ENCODE measurements around the gene USHBP1. TPM values are rescaled to one million over a fixed set of nuclear protein-coding genes. Genes with fewer than 3 reads are reported as not detected.

Gene USHBP1
- polyA plus RNA-seq, 1 donor from 2014 or later: 0.59 TPM

DNA sequence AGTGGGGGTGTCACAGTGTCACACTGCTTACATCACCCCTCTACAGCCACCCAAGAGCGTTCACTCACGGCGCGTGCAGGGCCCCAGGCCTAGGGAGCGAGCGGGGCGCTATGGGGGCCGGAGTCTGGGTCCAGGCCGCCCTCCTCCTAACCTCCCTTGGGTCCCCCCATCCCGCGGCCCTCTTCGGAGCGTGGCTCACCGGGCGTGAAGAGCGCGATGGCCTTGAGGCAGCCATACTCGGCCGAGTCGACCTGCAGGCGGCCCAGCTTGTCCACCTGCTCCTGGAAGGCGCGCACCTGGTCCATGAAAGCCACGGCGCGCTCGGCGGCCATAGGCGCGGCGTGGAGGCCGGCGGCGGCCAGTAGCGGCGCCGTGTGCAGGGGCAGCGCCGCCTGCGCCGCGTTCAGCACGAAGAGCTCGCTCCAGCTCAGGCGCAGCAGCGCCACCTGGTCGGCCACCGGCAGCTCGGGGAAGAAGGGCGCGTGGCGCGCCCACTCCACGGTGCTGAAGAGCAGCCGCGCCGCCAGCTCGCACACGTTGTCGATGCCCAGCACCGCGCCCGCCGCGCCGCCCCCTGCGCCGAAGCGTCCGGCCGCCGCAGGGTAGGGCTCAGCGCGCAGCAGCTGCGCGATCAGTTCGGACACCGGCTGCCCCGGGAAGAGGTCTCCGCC, 29.1 kb downstream of the USHBP1 start:
- Histone ChIP-seq H3K4me2 (ENCODE audit: low read length) (peak overlapping the region; percentile 39), H3K4me3 (ENCODE audit: low read length) (peak overlapping the region; percentile 68), H3K79me2 (replicated peaks; ENCODE audit: insufficient read depth, low read length) (peaks cover 3% of the 10 kb centered on the region), H3K9ac (ENCODE audit: low read length) (peak overlapping the region; percentile 65), H3K36me3 (ENCODE audit: insufficient read depth, low read length) (no peaks in the 10 kb centered on the region), H3K9me3 (ENCODE audit: low read length) (no peaks in the 10 kb centered on the region), H2AFZ (ENCODE audit: low read depth, low read length) (no peak overlapping the region), H3F3A (ENCODE audit: insufficient read depth, low read length, poor library complexity, severe bottlenecking) (no peaks in the 10 kb centered on the region), H3K9me2 (ENCODE audit: insufficient read depth, low read length) (no peaks in the 10 kb centered on the region), H3K27ac (ENCODE audit: low read length) (peak overlapping the region; percentile 45), H3K27me3 (ENCODE audit: insufficient read depth, low read depth, low read length) (no peaks in the 10 kb centered on the region), H4K20me1 (ENCODE audit: insufficient read depth) (no peaks in the 10 kb centered on the region)
- TF ChIP-seq EP300 (conservative IDR thresholded peaks at IDR 0.05; ENCODE audit: poor library complexity, severe bottlenecking): peak; percentile 11
- peak; percentile 90 for TF ChIP-seq MXI1 (conservative IDR thresholded peaks at IDR 0.05; ENCODE audit: poor library complexity, severe bottlenecking)
- no peak for TF ChIP-seq EZH2 (IDR thresholded peaks at IDR 0.05; ENCODE audit: borderline replicate concordance, insufficient read depth, low read length, poor library complexity, severe bottlenecking)
- TF ChIP-seq, protein P1, sequence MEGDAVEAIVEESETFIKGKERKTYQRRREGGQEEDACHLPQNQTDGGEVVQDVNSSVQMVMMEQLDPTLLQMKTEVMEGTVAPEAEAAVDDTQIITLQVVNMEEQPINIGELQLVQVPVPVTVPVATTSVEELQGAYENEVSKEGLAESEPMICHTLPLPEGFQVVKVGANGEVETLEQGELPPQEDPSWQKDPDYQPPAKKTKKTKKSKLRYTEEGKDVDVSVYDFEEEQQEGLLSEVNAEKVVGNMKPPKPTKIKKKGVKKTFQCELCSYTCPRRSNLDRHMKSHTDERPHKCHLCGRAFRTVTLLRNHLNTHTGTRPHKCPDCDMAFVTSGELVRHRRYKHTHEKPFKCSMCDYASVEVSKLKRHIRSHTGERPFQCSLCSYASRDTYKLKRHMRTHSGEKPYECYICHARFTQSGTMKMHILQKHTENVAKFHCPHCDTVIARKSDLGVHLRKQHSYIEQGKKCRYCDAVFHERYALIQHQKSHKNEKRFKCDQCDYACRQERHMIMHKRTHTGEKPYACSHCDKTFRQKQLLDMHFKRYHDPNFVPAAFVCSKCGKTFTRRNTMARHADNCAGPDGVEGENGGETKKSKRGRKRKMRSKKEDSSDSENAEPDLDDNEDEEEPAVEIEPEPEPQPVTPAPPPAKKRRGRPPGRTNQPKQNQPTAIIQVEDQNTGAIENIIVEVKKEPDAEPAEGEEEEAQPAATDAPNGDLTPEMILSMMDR (IDR thresholded peaks at IDR 0.05; ENCODE audit: poor library complexity, severe bottlenecking): peak; percentile 85
- peak; percentile 68 for TF ChIP-seq SMC3 (conservative IDR thresholded peaks at IDR 0.05; ENCODE audit: poor library complexity)
- TF ChIP-seq, protein P2, sequence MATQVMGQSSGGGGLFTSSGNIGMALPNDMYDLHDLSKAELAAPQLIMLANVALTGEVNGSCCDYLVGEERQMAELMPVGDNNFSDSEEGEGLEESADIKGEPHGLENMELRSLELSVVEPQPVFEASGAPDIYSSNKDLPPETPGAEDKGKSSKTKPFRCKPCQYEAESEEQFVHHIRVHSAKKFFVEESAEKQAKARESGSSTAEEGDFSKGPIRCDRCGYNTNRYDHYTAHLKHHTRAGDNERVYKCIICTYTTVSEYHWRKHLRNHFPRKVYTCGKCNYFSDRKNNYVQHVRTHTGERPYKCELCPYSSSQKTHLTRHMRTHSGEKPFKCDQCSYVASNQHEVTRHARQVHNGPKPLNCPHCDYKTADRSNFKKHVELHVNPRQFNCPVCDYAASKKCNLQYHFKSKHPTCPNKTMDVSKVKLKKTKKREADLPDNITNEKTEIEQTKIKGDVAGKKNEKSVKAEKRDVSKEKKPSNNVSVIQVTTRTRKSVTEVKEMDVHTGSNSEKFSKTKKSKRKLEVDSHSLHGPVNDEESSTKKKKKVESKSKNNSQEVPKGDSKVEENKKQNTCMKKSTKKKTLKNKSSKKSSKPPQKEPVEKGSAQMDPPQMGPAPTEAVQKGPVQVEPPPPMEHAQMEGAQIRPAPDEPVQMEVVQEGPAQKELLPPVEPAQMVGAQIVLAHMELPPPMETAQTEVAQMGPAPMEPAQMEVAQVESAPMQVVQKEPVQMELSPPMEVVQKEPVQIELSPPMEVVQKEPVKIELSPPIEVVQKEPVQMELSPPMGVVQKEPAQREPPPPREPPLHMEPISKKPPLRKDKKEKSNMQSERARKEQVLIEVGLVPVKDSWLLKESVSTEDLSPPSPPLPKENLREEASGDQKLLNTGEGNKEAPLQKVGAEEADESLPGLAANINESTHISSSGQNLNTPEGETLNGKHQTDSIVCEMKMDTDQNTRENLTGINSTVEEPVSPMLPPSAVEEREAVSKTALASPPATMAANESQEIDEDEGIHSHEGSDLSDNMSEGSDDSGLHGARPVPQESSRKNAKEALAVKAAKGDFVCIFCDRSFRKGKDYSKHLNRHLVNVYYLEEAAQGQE (IDR thresholded peaks at IDR 0.05; ENCODE audit: borderline replicate concordance): peak; percentile 19
- peak; percentile 66 for TF ChIP-seq RAD21 (conservative IDR thresholded peaks at IDR 0.05)
- no peak for TF ChIP-seq POLR2AphosphoS5 (IDR thresholded peaks at IDR 0.05)
- no peak for TF ChIP-seq TAF1 (IDR thresholded peaks at IDR 0.05; ENCODE audit: low read depth)

DNA sequence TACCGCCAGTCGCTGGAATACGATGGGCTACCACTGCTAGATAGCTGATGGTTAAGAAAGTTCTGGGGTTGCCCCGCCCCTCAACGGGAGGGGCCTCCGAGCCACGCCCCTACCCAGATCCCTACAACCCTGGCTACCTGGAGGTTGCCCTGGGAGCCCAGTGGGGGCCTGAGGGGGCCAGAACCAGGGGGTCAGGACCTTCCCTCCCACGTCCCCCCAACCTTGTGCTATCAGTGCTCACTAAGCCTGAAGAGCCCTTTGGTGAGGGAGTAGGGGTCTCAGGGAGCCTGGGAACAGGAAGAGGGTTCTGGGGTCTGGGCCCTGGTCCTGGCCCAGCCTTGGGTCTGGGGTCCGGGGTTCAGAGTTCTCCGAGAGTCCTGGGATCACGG, 29.6 kb downstream of the USHBP1 start:
- Histone ChIP-seq H2AFZ (ENCODE audit: low read depth, low read length) (no peak overlapping the region), H3K9me2 (ENCODE audit: insufficient read depth, low read length) (no peaks in the 10 kb centered on the region)

More for the DNA sequence above, 29.6 kb downstream of the USHBP1 start:
- H3K27ac ChIP-seq (ENCODE audit: low read length): peak overlapping the region; percentile 45
- H3F3A ChIP-seq (ENCODE audit: insufficient read depth, low read length, poor library complexity, severe bottlenecking): no peaks in the 10 kb centered on the region
- H4K20me1 ChIP-seq (ENCODE audit: insufficient read depth): no peaks in the 10 kb centered on the region
- no peaks in the 10 kb centered on the region for H3K27me3 ChIP-seq (ENCODE audit: insufficient read depth, low read depth, low read length)
- no peaks in the 10 kb centered on the region for H3K9me3 ChIP-seq (ENCODE audit: low read length)
- H3K4me2 ChIP-seq (ENCODE audit: low read length): peak overlapping the region; percentile 39
- peaks cover 3% of the 10 kb centered on the region for H3K79me2 ChIP-seq (replicated peaks; ENCODE audit: insufficient read depth, low read length)
- H3K9ac ChIP-seq (ENCODE audit: low read length): peak overlapping the region; percentile 65
- no peaks in the 10 kb centered on the region for H3K36me3 ChIP-seq (ENCODE audit: insufficient read depth, low read length)
- H3K4me3 ChIP-seq (ENCODE audit: low read length): peak overlapping the region; percentile 68
- no peak for TF ChIP-seq MXI1 (conservative IDR thresholded peaks at IDR 0.05; ENCODE audit: poor library complexity, severe bottlenecking)
- no peak for TF ChIP-seq RAD21 (conservative IDR thresholded peaks at IDR 0.05)
- no peak for TF ChIP-seq EZH2 (IDR thresholded peaks at IDR 0.05; ENCODE audit: borderline replicate concordance, insufficient read depth, low read length, poor library complexity, severe bottlenecking)
- no peak for TF ChIP-seq TAF1 (IDR thresholded peaks at IDR 0.05; ENCODE audit: low read depth)
- TF ChIP-seq, protein P2 (IDR thresholded peaks at IDR 0.05; ENCODE audit: borderline replicate concordance): no peak
- no peak for TF ChIP-seq POLR2AphosphoS5 (IDR thresholded peaks at IDR 0.05)
- TF ChIP-seq SMC3 (conservative IDR thresholded peaks at IDR 0.05; ENCODE audit: poor library complexity): no peak
- TF ChIP-seq EP300 (conservative IDR thresholded peaks at IDR 0.05; ENCODE audit: poor library complexity, severe bottlenecking): no peak
- TF ChIP-seq, protein P1 (IDR thresholded peaks at IDR 0.05; ENCODE audit: poor library complexity, severe bottlenecking): no peak
